ENCODE measurements around the gene UBE2H. TPM values are rescaled to one million over a fixed set of nuclear protein-coding genes. Genes with fewer than 3 reads are reported as not detected.

Gene UBE2H
- total RNA-seq, 4 donors from 2014 or later, result 68.3 to 123 (median 91.4) TPM

DNA sequence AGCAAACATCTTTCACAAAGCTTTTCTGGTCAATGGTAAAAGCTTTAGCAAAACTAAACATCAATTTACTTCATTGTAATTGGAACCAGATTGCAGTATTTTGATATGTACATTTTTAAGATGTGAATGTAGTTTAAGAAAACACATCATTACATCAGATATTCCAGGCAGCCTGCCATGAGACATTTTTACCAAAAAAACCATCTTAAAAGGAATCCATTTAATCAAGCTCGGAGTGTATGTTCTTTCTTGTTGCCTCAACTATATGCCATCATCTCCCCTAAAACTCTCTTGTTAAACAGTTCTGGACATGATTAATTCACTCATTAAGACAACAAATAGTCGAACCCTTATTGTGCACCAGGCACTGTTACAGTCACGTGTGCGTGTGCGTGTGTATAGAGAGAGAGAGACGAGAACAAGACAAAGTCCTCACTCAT, 97.5 kb downstream of the UBE2H start:
- peak overlapping the region in 2 of 4 donors; percentile 8 to 15 for H3K27ac ChIP-seq (replicated peaks in 1 of 4)
- H3K36me3 ChIP-seq, result peaks cover 0 to 16% (median 0%) of the 10 kb centered on the region in 4 donors
- intact Hi-C loops (cut with DNase I), result no loop called here
- no peak for DNase-seq (ENCODE audit: extremely low spot score)
- no peaks in the 10 kb centered on the region for H3K9me3 ChIP-seq
- H3K4me3 ChIP-seq, result no peak overlapping the region
- H3K4me1 ChIP-seq, result peaks cover 53 to 72% (median 63%) of the 10 kb centered on the region in 4 donors
- H3K27me3 ChIP-seq, result no peaks in the 10 kb centered on the region
- WGBS, result 58% methylated on average over 6 of the region's 6 CpGs
- TF ChIP-seq POLR2AphosphoS5 (IDR thresholded peaks at IDR 0.05) (no peak), POLR2A (IDR thresholded peaks at IDR 0.05; ENCODE audit: low read depth) (no peak), EP300 (IDR thresholded peaks at IDR 0.05) (no peak)
- TF ChIP-seq, protein P1, sequence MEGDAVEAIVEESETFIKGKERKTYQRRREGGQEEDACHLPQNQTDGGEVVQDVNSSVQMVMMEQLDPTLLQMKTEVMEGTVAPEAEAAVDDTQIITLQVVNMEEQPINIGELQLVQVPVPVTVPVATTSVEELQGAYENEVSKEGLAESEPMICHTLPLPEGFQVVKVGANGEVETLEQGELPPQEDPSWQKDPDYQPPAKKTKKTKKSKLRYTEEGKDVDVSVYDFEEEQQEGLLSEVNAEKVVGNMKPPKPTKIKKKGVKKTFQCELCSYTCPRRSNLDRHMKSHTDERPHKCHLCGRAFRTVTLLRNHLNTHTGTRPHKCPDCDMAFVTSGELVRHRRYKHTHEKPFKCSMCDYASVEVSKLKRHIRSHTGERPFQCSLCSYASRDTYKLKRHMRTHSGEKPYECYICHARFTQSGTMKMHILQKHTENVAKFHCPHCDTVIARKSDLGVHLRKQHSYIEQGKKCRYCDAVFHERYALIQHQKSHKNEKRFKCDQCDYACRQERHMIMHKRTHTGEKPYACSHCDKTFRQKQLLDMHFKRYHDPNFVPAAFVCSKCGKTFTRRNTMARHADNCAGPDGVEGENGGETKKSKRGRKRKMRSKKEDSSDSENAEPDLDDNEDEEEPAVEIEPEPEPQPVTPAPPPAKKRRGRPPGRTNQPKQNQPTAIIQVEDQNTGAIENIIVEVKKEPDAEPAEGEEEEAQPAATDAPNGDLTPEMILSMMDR (IDR thresholded peaks at IDR 0.05), result no peak

DNA sequence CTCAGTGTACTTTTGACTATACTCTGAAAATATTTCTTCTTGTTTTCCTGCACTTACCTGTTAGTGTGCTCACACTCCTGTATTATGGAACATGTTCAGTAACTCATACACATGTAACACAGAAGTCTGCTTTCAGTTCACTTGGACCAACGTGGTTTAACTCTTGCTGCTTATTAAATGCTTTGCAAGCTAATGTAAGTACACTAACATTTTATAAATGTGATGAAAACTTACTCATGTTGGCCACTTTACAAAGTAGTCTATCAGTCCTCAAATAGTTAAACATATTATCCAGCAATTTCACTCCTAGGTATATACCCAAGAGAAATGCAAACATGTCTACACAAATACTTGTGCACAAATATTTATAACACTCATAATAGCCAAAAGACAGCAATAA, 98.4 kb downstream of the UBE2H start:
- intact Hi-C loops (cut with DNase I), result no loop called here
- TF ChIP-seq POLR2A (IDR thresholded peaks at IDR 0.05; ENCODE audit: low read depth) (no peak), POLR2AphosphoS5 (IDR thresholded peaks at IDR 0.05) (no peak), EP300 (IDR thresholded peaks at IDR 0.05) (no peak)
- TF ChIP-seq, protein P1 (IDR thresholded peaks at IDR 0.05), result no peak
- H3K4me1 ChIP-seq, result peaks cover 46 to 64% (median 54%) of the 10 kb centered on the region in 4 donors
- no peaks in the 10 kb centered on the region for H3K27me3 ChIP-seq
- peak overlapping the region in 1 of 4 donors; percentile 3 for H3K27ac ChIP-seq (replicated peaks in 1 of 4)
- peaks cover 0 to 16% (median 0%) of the 10 kb centered on the region in 4 donors for H3K36me3 ChIP-seq
- no peaks in the 10 kb centered on the region for H3K9me3 ChIP-seq
- 47% methylated on average over 1 of the region's 1 CpG for WGBS
- no peak for DNase-seq (ENCODE audit: extremely low spot score)
- no peak overlapping the region for H3K4me3 ChIP-seq

DNA sequence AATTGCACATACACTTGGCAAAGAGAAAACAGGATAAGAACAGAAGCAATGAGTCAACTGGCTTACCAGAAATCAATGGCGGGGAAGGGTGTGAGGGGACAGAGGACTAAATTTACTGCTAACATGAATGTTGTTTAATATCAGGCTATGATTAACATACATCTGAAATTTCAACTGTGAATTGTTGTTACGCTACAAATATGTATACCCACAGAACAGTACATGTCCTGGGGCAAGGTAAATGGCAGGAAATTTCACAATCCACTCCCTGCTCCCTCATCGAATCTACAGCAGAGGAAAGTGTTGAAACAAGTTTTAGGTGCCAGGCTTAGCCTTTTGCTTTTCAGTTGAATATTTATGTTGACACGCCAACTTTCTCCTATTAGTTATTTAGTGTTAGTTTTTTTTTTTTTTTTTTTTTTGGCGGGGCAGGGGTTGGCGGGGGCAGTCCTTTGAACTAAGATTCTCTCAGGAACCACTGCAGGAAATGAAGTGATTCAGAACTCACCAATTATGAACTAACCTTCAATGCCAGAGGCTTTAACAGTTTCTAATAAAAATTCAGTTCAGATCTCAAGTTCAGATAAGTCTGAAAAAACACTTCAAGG, 99.0 kb downstream of the UBE2H start:
- H3K27me3 ChIP-seq, result no peaks in the 10 kb centered on the region
- H3K36me3 ChIP-seq, result peaks cover 0 to 16% (median 0%) of the 10 kb centered on the region in 4 donors
- TF ChIP-seq, protein P1 (IDR thresholded peaks at IDR 0.05), result no peak
- no peak for TF ChIP-seq POLR2AphosphoS5 (IDR thresholded peaks at IDR 0.05)
- TF ChIP-seq POLR2A (IDR thresholded peaks at IDR 0.05; ENCODE audit: low read depth), result no peak
- no peak for TF ChIP-seq EP300 (IDR thresholded peaks at IDR 0.05)
- 76% methylated on average over 6 of the region's 6 CpGs for WGBS
- peak overlapping the region in 2 of 4 donors; percentile 8 to 46 for H3K27ac ChIP-seq (replicated peaks in 1 of 4)
- H3K4me1 ChIP-seq, result peaks cover 41 to 57% (median 48%) of the 10 kb centered on the region in 4 donors
- intact Hi-C loops (cut with DNase I), result no loop called here
- no peak for DNase-seq (ENCODE audit: extremely low spot score)
- H3K9me3 ChIP-seq, result no peaks in the 10 kb centered on the region
- H3K4me3 ChIP-seq, result no peak overlapping the region

DNA sequence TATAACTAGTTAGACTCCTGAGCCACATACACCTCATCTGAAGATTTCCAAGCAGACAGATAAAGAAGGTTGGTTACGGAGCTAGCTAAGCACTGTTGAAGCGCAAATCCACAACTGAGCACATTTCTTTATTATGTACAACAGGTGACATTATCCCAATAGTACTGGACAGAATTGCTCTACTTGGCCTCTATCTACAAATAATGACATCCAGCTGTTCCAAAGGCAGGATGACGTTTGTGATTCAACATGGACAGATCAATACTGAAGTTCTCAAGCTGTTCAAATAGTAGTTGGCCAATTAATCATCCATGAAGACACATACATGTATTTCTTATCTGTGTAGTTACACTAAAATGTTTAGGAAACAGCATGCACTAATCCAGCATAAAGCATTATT, 101.0 kb downstream of the UBE2H start:
- no peak overlapping the region for H3K4me3 ChIP-seq
- no peak for DNase-seq (ENCODE audit: extremely low spot score)
- H3K27me3 ChIP-seq, result no peaks in the 10 kb centered on the region
- no peak overlapping the region for H3K27ac ChIP-seq (replicated peaks in 1 of 4)
- peaks cover 0 to 9% (median 0%) of the 10 kb centered on the region in 4 donors for H3K36me3 ChIP-seq
- TF ChIP-seq POLR2A (IDR thresholded peaks at IDR 0.05; ENCODE audit: low read depth), result no peak
- TF ChIP-seq, protein P1 (IDR thresholded peaks at IDR 0.05), result no peak
- TF ChIP-seq POLR2AphosphoS5 (IDR thresholded peaks at IDR 0.05), result no peak
- no peak for TF ChIP-seq EP300 (IDR thresholded peaks at IDR 0.05)
- WGBS, result 82% methylated on average over 3 of the region's 3 CpGs
- intact Hi-C loops (cut with DNase I), result no loop called here
- no peaks in the 10 kb centered on the region for H3K9me3 ChIP-seq
- H3K4me1 ChIP-seq, result peaks cover 35 to 42% (median 37%) of the 10 kb centered on the region in 4 donors
